ENCODE measurements around the gene C4A. TPM values are rescaled to one million over a fixed set of nuclear protein-coding genes. Genes with fewer than 3 reads are reported as not detected.

C4A gene
- total and polyA plus RNA-seq, 2 of the 13 experiments (the other 11 are each of a cell fraction or from before 2014, with no cell fraction given), result 165 to 478 TPM

GRCh38 chr6:31971993-31972708 is 9.7 kb upstream of the C4A start, which contains the start of gene DXO (continued):
- TF ChIP-seq NCOA1 (CRISPR knock-in tag; IDR thresholded peaks at IDR 0.05) (peak; percentile 90), CREB1 (IDR thresholded peaks at IDR 0.05) (peak; percentile 99), CREB1 (CRISPR knock-in tag; IDR thresholded peaks at IDR 0.05) (peak; percentile 100), BRCA1 (CRISPR knock-in tag; IDR thresholded peaks at IDR 0.05) (peak; percentile 88; the same call in 1 of the 2 replicates), SP4 (CRISPR knock-in tag; IDR thresholded peaks at IDR 0.05) (peak; percentile 83), IKZF4 (CRISPR knock-in tag; IDR thresholded peaks at IDR 0.05; ENCODE audit: borderline replicate concordance, low read depth, not compliant biosample characterization) (peak; percentile 76), NFE2L1 (CRISPR knock-in tag; IDR thresholded peaks at IDR 0.05; ENCODE audit: borderline replicate concordance) (no peak), NR3C1 (CRISPR knock-in tag; IDR thresholded peaks at IDR 0.05) (no peak), MXI1 (IDR thresholded peaks at IDR 0.05; ENCODE audit: borderline replicate concordance, low read depth, low read length) (peak; percentile 79; the same call in 1 of the 3 replicates), CTCF (CRISPR knock-in tag; IDR thresholded peaks at IDR 0.05) (peak; percentile 17; the same call in 1 of the 2 replicates), PRPF4 (IDR thresholded peaks at IDR 0.05; ENCODE audit: low read depth, low read length, poor library complexity, severe bottlenecking) (no peak), ZBTB49 (CRISPR knock-in tag; IDR thresholded peaks at IDR 0.05; ENCODE audit: borderline replicate concordance) (0 out of 2 replicates have a peak, but pooled peaks have one; percentile 16), NR1H2 (CRISPR knock-in tag; IDR thresholded peaks at IDR 0.05; ENCODE audit: borderline replicate concordance, low read depth) (0 out of 2 replicates have a peak, but pooled peaks have one; percentile 10), ZNF557 (CRISPR knock-in tag; IDR thresholded peaks at IDR 0.05) (0 out of 2 replicates have a peak, but pooled peaks have one; percentile 65), SATB2 (CRISPR knock-in tag; IDR thresholded peaks at IDR 0.05) (peak; percentile 76; the same call in 1 of the 2 replicates), ZNF605 (CRISPR knock-in tag; IDR thresholded peaks at IDR 0.05) (peak; percentile 25; the same call in 1 of the 2 replicates)
- TF ChIP-seq, protein P1, sequence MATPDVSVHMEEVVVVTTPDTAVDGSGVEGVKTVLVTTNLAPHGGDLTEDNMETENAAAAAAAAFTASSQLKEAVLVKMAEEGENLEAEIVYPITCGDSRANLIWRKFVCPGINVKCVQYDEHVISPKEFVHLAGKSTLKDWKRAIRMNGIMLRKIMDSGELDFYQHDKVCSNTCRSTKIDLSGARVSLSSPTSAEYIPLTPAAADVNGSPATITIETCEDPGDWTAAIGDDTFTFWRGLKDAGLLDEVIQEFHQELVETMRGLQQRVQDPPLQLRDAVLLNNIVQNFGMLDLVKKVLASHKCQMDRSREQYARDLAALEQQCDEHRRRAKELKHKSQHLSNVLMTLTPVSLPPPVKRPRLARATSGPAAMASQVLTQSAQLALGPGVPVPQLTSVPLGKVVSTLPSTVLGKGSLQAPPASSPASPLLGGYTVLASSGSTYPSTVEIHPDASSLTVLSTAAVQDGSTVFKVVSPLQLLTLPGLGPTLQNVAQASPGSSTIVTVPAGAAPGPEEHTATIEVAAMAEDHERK (CRISPR knock-in tag; IDR thresholded peaks at IDR 0.05; ENCODE audit: low read depth), result peak; percentile 90
- TF ChIP-seq, protein P2, sequence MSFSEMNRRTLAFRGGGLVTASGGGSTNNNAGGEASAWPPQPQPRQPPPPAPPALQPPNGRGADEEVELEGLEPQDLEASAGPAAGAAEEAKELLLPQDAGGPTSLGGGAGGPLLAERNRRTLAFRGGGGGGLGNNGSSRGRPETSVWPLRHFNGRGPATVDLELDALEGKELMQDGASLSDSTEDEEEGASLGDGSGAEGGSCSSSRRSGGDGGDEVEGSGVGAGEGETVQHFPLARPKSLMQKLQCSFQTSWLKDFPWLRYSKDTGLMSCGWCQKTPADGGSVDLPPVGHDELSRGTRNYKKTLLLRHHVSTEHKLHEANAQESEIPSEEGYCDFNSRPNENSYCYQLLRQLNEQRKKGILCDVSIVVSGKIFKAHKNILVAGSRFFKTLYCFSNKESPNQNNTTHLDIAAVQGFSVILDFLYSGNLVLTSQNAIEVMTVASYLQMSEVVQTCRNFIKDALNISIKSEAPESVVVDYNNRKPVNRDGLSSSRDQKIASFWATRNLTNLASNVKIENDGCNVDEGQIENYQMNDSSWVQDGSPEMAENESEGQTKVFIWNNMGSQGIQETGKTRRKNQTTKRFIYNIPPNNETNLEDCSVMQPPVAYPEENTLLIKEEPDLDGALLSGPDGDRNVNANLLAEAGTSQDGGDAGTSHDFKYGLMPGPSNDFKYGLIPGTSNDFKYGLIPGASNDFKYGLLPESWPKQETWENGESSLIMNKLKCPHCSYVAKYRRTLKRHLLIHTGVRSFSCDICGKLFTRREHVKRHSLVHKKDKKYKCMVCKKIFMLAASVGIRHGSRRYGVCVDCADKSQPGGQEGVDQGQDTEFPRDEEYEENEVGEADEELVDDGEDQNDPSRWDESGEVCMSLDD (CRISPR knock-in tag; IDR thresholded peaks at IDR 0.05; ENCODE audit: borderline replicate concordance), result peak; percentile 25; the same call in 1 of the 2 replicates
- TF ChIP-seq, protein P3, sequence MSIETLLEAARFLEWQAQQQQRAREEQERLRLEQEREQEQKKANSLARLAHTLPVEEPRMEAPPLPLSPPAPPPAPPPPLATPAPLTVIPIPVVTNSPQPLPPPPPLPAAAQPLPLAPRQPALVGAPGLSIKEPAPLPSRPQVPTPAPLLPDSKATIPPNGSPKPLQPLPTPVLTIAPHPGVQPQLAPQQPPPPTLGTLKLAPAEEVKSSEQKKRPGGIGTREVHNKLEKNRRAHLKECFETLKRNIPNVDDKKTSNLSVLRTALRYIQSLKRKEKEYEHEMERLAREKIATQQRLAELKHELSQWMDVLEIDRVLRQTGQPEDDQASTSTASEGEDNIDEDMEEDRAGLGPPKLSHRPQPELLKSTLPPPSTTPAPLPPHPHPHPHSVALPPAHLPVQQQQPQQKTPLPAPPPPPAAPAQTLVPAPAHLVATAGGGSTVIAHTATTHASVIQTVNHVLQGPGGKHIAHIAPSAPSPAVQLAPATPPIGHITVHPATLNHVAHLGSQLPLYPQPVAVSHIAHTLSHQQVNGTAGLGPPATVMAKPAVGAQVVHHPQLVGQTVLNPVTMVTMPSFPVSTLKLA (IDR thresholded peaks at IDR 0.05), result peak; percentile 34

Measured in HepG2 (cell line).